Adipocyte (in vitro differentiated cells): Measurements from ENCODE around the gene IGF2BP3.

ENCODE experiments used
- DNase-seq: peaks from one replicate; pipeline ENCODE4 v3.0.0-alpha.2; 2015; ENCODE audit warnings: low read depth
- H3K27me3 ChIP-seq: replicated peaks from 2 replicates; pipeline ENCODE4 v1.7.0; 2013; ENCODE audit warnings: mild to moderate bottlenecking, low read length, moderate library complexity; ENCODE audit not compliant: control insufficient read depth, insufficient read depth
- H3K36me3 ChIP-seq: 2 replicates; pipeline ENCODE4 v1.7.0; 2013; ENCODE audit warnings: low read length, mild to moderate bottlenecking, moderate library complexity; ENCODE audit not compliant: control insufficient read depth, insufficient read depth, severe bottlenecking
- H3K4me1 ChIP-seq: 2 replicates; pipeline ENCODE4 v1.7.0; 2013; ENCODE audit warnings: mild to moderate bottlenecking, low read length, moderate library complexity; ENCODE audit not compliant: control insufficient read depth, insufficient read depth
- H3K4me3 ChIP-seq: 2 replicates; pipeline ENCODE4 v1.7.0; 2013; ENCODE audit warnings: mild to moderate bottlenecking, low read length, moderate library complexity
- H3K9ac ChIP-seq: 2 replicates; pipeline ENCODE4 v1.7.0; 2013; ENCODE audit warnings: mild to moderate bottlenecking, low read length, moderate library complexity
- H3K9me3 ChIP-seq: 2 replicates; pipeline ENCODE4 v1.7.0; 2013; ENCODE audit warnings: mild to moderate bottlenecking, low read length, moderate library complexity; ENCODE audit not compliant: control insufficient read depth

Gene IGF2BP3

GRCh38 chr7:23306936-23307521, 163.3 kb downstream of the IGF2BP3 start:
- Histone ChIP-seq H3K4me1 (peaks cover 7% of the 10 kb centered on the region), H3K27me3 (no peaks in the 10 kb centered on the region), H3K36me3 (peaks cover 77% of the 10 kb centered on the region), H3K9me3 (no peaks in the 10 kb centered on the region), H3K4me3 (no peak overlapping the region), H3K9ac (no peak overlapping the region)
- DNase-seq, result no peak

DNA sequence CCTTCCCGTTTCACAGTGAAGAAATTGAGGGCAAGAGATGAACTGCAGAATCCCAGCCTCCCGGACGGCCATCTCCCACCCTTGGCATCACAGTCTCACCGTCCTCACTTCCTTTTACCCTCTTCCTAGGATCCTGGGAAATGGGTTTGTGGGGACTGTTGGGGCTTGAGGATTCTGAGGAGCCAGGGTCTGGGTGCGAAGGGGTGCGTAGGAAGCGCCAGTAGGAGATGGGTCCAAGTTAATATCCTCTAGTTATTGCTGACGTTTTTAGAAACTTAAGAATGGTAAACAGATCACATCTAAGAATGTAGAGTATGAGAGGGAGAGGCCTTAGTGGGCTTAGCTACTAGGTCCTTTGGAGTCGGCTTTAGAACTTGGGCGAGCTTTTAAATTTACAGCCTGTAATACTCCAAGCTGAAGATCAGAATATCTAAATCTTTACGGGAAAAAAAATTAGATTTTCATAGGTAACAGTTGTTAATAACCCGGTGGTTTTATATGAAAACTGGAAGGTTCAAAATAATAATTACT, 170.5 kb downstream of the IGF2BP3 start:
- H3K27me3 ChIP-seq, result no peaks in the 10 kb centered on the region
- H3K9ac ChIP-seq, result peak overlapping the region; percentile 98
- H3K4me3 ChIP-seq, result peak overlapping the region; percentile 100
- H3K9me3 ChIP-seq, result no peaks in the 10 kb centered on the region
- peaks cover 20% of the 10 kb centered on the region for H3K36me3 ChIP-seq
- H3K4me1 ChIP-seq, result peaks cover 35% of the 10 kb centered on the region
- peak; percentile 52 for DNase-seq

GRCh38 chr7:23298885-23299769, 171.2 kb downstream of the IGF2BP3 start, which contains the start of gene MALSU1:
TSS of gene MALSU1 (plus strand) at chr7:23299339. CDS start at chr7:23299353, 14 bp downstream.
- DNase-seq, result peak; percentile 100
- Histone ChIP-seq H3K27me3 (no peaks in the 10 kb centered on the region), H3K9me3 (no peaks in the 10 kb centered on the region), H3K9ac (peak within 1 kb of the TSS; percentile 98), H3K4me1 (peaks cover 35% of the 10 kb centered on the region), H3K36me3 (peaks cover 14% of the 10 kb centered on the region), H3K4me3 (peak within 1 kb of the TSS; percentile 100)

GRCh38 chr7:23298141-23298881, 172.0 kb downstream of the IGF2BP3 start:
- Histone ChIP-seq H3K27me3 (no peaks in the 10 kb centered on the region), H3K4me3 (peak overlapping the region; percentile 100), H3K9ac (peak overlapping the region; percentile 98), H3K9me3 (no peaks in the 10 kb centered on the region), H3K4me1 (peaks cover 35% of the 10 kb centered on the region), H3K36me3 (peaks cover 14% of the 10 kb centered on the region)
- peak; percentile 54 for DNase-seq

GRCh38 chr7:23295401-23295697, 174.9 kb downstream of the IGF2BP3 start:
- Histone ChIP-seq H3K27me3 (no peaks in the 10 kb centered on the region), H3K4me3 (no peak overlapping the region), H3K4me1 (peaks cover 19% of the 10 kb centered on the region), H3K9ac (no peak overlapping the region), H3K36me3 (no peaks in the 10 kb centered on the region), H3K9me3 (no peaks in the 10 kb centered on the region)
- no peak for DNase-seq

GRCh38 chr7:23294549-23295400, 175.5 kb downstream of the IGF2BP3 start:
- Histone ChIP-seq H3K4me1 (peaks cover 14% of the 10 kb centered on the region), H3K9ac (no peak overlapping the region), H3K9me3 (no peaks in the 10 kb centered on the region), H3K36me3 (no peaks in the 10 kb centered on the region), H3K27me3 (no peaks in the 10 kb centered on the region), H3K4me3 (no peak overlapping the region)
- DNase-seq, result no peak

DNA sequence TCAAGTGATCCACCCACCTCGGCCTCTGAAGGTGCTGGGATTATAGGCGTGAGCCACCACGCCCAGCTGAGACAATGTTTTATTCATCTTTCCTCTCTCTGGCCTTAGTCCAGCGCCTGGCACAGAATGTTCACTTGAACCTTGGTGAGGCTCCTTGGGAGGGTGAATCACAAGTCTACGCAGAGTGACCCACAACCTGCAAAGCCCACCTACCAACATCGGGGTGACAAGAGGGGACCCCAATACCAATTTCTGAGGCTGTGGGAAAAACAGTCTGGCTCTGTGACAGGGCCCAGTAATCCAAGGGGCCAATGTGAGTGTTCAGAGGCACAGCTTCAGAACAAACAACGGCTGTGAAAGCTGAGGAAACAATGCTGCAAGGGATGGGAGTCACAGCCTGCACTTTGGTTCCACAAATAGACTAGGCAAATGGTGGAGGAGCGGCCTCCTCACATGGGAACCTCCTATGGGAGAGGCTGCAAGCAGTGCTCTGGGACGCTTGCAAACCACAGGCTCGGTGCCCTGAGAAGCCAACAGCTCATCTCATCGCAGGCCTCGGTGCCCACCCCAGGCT, 176.7 kb downstream of the IGF2BP3 start:
- DNase-seq, result no peak
- H3K4me3 ChIP-seq, result no peak overlapping the region
- H3K4me1 ChIP-seq, result peaks cover 10% of the 10 kb centered on the region

DNA sequence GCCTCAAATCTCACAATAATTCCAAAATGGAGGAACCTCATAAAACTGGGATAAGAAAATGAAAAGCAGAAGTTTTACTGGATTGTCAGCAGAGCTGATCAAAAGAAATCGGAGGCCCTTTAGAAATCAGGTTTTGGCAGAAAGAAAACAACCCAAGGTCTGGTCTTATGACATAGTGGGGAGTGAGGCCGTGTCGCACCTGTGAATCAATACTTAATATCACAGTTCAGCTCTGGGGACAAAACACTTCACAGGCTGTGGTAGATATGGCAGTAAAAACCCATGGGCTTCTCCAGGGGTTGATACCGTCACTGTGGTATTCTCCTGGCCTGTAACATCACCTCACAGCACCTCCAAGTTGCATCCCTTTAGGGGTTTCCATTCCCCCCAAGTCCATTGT, 177.7 kb downstream of the IGF2BP3 start:
- no peak for DNase-seq
- no peak overlapping the region for H3K4me3 ChIP-seq
- no peaks in the 10 kb centered on the region for H3K9me3 ChIP-seq
- H3K4me1 ChIP-seq, result peaks cover 5% of the 10 kb centered on the region
- no peaks in the 10 kb centered on the region for H3K27me3 ChIP-seq
- no peak overlapping the region for H3K9ac ChIP-seq
- no peaks in the 10 kb centered on the region for H3K36me3 ChIP-seq

More for the DNA sequence above, 176.7 kb downstream of the IGF2BP3 start:
- H3K36me3 ChIP-seq, result no peaks in the 10 kb centered on the region
- H3K9ac ChIP-seq, result no peak overlapping the region
- no peaks in the 10 kb centered on the region for H3K9me3 ChIP-seq
- no peaks in the 10 kb centered on the region for H3K27me3 ChIP-seq

DNA sequence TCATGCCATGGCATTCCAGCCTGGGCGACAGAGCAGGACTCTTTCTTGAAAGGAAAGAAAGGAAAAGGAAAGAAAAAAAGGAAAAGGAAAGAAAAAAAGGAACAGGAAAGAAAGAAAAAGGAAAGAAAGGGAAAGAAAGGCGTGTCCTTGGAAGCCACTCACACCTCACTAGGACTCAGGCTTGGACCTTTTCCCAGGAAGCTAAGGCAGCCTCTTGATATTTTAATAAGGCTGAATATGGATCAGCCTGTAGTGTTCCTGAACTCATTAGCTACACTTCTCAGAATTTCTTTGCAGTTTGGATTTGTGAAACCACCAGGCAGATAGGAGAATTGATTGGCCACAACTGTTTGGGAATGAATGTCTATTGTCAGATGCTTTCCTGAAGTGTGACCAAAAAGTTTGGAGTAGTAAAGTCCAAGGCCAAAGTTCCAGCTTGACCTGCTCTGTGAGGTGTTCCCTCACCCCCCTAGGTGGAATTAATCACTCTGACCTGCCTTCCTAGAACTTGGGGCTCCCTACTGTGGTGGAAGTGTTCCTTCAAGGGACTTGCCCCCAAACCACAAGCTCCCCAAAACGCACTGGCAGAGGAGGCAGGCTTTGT, 178.2 kb downstream of the IGF2BP3 start:
- Histone ChIP-seq H3K9me3 (no peaks in the 10 kb centered on the region), H3K9ac (no peak overlapping the region), H3K27me3 (no peaks in the 10 kb centered on the region), H3K4me1 (peaks cover 5% of the 10 kb centered on the region), H3K36me3 (no peaks in the 10 kb centered on the region), H3K4me3 (no peak overlapping the region)
- no peak for DNase-seq

GRCh38 chr7:23290993-23291392, 179.3 kb downstream of the IGF2BP3 start:
- H3K4me1 ChIP-seq, result peaks cover 5% of the 10 kb centered on the region
- no peaks in the 10 kb centered on the region for H3K36me3 ChIP-seq
- no peaks in the 10 kb centered on the region for H3K9me3 ChIP-seq
- H3K4me3 ChIP-seq, result no peak overlapping the region
- H3K27me3 ChIP-seq, result no peaks in the 10 kb centered on the region
- no peak overlapping the region for H3K9ac ChIP-seq
- DNase-seq, result no peak
